HG03045 (cell line): Measurements from ENCODE around the gene UBE2J1.
A peak's percentile ranks its signal among the peaks of the same experiment; 100 is the strongest.
"Not testable (repeated sequence)": the region's sequence is repeated elsewhere in the genome, so short reads cannot be mapped to it uniquely, and the experiment has no call there.

Experiments
- ATAC-seq: cut with Tn5 transposase; IDR thresholded peaks from one replicate; pipeline ENCODE4 v1.9.1; 2021; ENCODE audit warnings: mild to moderate bottlenecking, moderate library complexity; ENCODE audit not compliant: unreplicated experiment

The UBE2J1 gene

GRCh38 chr6:89321131-89321970 lies 31.2 kb downstream of the UBE2J1 start:
- ATAC-seq, result no peak

DNA sequence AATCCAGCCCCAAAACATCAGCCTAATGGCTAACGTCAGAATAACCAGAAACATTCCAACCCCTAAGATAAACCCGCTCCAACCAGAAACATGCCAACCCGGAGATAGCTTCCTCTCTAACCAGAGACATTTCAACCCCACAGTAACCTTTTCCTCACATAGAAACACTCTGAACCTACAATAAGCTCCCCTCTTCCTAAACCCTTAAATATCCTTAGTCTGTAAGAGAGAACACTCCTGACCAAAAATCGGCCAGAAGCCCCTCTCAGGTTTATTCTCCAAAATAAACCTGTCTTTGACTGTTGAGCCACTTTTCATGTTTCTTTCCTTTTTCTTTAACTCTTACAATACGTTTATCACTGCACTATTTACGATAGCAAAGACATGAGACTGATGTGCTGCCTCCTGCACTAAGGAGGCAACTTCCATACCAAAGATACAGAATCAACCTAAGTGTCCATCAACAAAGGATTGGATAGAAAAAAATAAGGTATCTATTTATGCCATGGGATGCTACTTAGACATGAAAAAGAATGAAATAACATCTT lies 32.4 kb downstream of the UBE2J1 start:
- no peak for ATAC-seq

- no peak for ATAC-seq
Observed at GRCh38 chr6:89317067-89317466, 35.5 kb downstream of the UBE2J1 start.

DNA sequence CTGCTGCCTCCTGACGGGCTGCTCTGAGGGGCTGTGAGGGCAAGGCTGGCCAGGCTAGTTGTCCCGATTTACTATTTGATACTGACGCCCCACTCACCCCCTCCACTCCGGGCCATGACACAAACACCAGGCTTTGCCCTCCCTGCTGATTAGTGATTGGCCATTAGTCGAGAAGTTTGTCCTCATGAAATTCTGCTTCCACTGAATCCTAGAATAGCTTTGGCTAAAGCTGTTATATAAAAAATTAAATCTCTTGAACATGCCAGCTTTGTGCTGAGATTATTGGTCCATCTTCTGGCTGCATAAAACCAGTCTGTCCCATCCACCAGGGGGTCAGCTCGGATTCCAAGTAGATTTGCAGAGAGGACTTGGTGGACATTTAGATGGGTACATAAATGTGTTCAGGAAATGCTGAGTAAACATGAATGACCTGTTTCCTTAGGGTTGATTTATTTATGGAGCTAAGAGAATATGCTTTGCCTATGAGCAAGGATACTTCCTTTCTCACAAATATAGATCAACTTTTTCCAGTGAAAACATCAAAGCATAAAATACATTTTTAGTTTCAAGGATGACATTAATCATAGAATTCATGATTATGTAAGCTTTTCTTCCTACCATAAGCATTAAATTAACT lies 37.2 kb downstream of the UBE2J1 start, which contains the start of gene GABRR2:
GABRR2 (minus strand) TSS at position 51 of the 637 bp plus-strand sequence. CDS start 134 bp downstream, outside the sequence.
- no peak for ATAC-seq

DNA sequence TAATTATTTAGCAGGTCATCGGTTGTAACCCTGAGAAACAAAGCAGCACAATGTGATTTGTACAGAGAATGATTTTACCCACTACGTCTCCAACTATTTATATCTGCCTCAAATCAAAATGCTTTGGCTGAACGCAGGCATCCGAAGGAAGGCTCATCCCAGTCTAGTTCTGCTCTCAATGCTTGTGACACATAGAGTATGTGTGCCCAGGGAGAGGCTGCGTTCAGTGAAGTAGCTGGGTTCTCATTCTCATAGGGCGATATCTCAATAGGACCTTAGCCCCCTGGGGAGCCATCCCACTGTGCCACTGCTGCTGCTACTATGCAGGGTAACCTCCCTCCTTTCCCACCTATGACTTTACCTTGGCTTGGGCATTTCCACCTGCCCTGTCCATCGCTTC lies 37.8 kb downstream of the UBE2J1 start:
- no peak for ATAC-seq

DNA sequence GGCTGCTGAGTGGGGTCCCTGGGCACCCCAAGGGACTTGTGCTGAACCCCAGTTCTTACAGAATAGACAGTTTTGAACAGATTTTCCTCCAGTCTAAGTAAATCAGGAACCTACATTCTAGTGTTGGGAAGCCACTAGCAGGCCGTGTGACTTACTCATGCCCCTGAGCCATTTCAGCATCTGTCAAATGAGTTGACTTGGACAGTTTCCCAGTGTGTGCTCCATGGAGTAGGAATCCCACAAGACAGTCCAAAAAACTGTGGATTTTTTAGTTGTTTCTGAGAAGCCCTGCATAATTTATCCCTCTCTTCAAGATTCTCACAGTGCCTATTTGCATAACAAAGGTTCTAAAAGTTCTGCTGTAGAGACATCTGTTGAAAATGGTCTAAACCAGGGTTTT lies 39.5 kb downstream of the UBE2J1 start:
- no peak for ATAC-seq

- ATAC-seq, result no peak
Observed at GRCh38 chr6:89311853-89312531, 40.5 kb downstream of the UBE2J1 start.

GRCh38 chr6:89311530-89311852 lies 41.0 kb downstream of the UBE2J1 start:
- no peak for ATAC-seq

DNA sequence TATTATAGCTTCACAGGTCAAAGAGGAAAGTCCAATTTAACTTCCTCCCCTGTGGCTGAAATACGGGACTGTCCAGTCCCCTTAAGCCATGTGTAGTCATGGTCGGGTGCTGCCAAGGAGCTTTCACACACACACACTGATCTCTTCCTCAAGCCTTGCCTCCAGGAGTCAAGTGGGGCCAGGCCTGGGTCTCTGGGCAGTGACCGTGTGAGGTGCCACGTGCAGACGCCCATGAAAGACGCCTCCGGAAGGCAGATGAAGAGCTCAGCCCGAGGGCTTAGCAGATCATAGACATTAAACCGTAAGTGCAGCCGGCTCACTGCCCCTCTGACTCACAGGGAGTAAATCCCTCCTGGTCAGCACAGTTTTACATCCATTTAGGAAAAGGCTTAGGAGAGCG lies 41.6 kb downstream of the UBE2J1 start:
- ATAC-seq, result no peak

- no peak for ATAC-seq
Observed at GRCh38 chr6:89308525-89309395, 43.8 kb downstream of the UBE2J1 start.

GRCh38 chr6:89304517-89304916 lies 48.0 kb downstream of the UBE2J1 start:
- not testable (repeated sequence) for ATAC-seq

GRCh38 chr6:89302936-89303335 lies 49.6 kb downstream of the UBE2J1 start:
- ATAC-seq, result no peak

DNA sequence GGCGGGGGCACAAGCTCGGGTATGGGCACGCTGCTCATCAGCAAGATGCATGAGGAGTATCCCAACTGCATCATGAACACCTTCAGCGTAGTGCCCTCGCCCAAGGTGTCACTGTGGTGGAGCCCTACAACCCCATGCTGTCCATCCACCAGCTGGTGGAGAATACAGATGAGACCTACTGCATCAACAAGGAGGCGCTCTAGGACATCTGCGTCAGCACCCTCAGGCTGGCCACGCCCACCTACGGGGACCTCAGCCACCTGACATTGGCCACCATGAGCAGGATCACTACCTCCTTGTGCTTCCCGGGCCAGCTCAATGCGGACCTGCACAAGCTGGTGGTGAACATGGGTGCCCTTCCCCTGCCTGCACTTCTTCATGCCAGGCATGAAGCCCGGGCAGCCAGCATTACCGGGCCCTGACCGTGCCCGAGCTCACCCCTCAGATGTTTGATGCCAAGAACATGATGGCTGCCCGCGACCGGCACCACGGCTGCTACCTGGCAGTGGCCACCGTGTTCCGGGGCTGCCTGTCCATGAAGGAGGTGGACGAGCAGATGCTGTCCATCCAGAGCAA lies 50.2 kb downstream of the UBE2J1 start:
- ATAC-seq, result no peak

GRCh38 chr6:89301586-89302194 lies 50.8 kb downstream of the UBE2J1 start:
- ATAC-seq, result no peak

GRCh38 chr6:89299466-89299850 lies 53.1 kb downstream of the UBE2J1 start:
- no peak for ATAC-seq

- ATAC-seq, result peak; percentile 42
Observed at GRCh38 chr6:89298680-89299465, 53.6 kb downstream of the UBE2J1 start.

- peak; percentile 92 for ATAC-seq
Observed at GRCh38 chr6:89297695-89298351, 54.7 kb downstream of the UBE2J1 start.

GRCh38 chr6:89295981-89296380 lies 56.5 kb downstream of the UBE2J1 start:
- no peak for ATAC-seq

GRCh38 chr6:89295116-89295515 lies 57.4 kb downstream of the UBE2J1 start:
- ATAC-seq, result not testable (repeated sequence)
